NCI-H345 treated with DMSO at 0.1 percent for 48 hours (cell line): Measurements from ENCODE around the gene AGAP1.

Source experiments
- DNase-seq: peaks from one replicate; lab custom pipeline; 2025; ENCODE audit not compliant: unreplicated experiment; lab: John Stamatoyannopoulos, UW

The AGAP1 gene

GRCh38 chr2:235658351-235659174 lies 164.7 kb downstream of the AGAP1 start:
- DNase-seq, result peak; percentile 74

DNA sequence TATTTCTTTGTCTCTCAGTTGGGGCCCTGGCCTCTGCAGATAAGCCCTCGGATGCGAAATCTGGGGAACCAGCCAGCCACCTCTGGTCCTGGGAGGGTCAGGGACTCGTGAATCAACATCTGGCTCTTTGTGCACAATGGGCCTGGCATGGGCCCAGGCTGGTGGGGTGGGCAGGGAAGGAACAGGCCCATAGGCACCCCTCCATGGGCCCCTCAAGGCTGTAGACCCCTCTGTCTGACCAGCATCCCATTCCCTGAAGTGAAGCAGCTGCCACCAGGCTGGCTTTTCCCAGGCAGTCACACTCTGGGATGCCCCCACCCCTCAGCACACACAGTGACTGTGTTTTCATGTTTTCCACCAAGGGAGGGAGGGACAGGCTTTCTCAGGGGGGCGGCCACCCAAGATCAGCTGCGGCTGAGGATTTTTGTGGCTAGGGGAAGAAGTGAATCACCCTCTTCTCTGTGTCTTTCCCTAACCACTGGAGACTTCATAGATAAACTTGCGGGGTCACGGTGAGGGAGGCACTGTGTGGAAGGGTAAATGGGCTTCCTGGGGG lies 166.0 kb downstream of the AGAP1 start:
- DNase-seq, result no peak

DNA sequence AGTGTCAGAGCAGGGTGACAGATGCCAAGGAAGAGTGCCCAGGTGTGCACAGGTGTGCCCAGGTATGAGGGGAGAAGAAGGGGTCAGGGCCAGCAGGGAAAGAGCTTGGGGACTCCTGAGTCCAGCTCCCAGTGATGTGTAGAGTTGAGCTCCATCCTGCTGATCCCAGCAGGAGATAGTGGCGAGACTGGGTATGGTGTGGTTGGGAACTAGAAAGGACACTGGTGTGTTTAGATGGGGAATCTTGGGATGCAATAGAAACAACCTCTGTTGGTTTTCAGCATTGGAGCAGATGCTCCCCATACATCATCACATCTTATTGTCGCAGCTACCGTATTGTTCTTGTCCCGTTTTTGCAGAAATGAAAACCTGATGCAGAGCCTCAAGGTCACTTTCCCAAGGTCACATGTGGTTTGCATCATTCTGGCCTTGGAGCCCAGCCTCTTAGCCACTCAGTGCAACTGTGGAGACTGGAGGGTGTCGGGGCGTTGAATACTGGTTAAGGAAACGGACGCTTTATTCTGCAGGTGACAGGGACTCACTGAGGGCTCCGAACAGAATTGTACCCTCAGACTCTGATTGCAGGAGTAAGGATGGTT lies 166.7 kb downstream of the AGAP1 start:
- no peak for DNase-seq

DNA sequence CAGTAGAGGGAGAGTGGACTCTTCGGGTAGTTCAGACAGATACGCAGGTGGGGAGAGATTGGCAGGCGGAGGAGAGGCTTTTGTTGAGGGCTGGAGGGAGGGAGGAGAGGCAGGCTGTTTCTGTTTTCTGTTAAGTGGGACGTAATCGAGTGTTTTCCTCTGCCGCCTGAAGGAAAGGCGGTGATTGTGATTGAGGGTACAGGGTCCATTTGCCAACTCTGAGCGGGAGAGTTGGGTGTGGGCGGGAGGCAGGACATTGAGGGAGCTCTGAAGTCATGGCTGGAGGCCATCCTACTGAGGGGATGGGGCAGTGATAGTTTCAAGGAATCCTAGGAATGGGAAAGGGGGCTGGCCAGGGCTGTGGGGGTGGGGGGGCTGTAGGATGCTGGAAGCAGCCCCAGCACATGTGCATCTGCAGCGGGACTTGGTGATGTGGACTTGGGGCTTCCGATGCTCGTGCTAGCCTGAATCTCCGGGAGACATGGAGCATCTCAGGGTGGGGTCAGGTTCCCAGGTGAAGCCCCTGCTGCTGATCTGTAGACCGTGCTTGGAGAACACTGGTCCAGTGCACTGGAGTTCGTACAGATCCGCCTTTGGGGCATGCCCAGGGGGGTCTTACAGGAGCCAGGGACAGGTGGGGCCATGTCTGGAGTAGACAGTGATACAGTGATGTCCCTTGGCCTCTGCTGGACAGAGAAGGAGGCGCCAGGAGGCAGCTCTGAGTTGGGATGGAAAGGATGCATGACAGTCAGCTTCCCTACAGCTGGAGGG lies 167.5 kb downstream of the AGAP1 start:
- DNase-seq, result peak; percentile 19

DNA sequence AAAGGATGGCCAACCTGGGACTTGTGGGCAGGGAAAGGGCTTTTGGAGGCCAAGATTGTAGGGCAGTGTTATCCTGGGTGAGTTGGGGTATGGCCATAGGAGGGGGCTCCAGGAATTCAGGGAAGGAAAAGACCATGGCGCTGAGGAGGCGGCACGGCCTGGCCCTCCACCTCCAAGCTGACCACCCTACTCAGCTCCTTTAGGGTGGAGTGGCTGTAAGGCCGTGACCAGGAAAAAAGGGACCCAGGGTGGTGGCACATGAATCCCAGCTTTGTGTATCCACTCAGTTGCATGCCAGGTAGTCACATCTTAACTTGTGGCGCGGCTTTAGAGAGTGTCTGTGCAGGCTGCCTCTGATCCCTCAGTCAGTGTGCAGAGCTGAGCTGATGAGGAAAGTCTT lies 168.1 kb downstream of the AGAP1 start:
- DNase-seq, result no peak

DNA sequence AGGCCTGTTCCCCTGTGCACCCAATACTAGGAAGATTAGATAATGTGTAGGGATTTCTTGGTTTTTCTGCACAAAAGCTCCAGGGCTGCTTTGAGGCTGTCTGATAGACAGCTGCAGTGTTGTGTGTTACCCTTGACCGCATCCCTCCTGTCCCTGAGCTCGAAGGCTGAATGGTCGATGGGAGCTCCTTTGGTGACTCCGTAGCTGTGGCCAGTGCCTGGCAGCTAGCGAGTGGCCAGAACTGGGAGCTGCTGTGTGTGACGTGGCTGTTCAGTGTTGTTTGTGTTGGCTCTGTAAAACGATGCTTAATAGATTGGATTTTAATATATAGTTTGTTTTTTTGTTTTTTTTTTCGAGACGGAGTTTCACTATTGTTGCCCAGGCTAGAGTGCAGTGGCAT lies 170.0 kb downstream of the AGAP1 start:
- no peak for DNase-seq

GRCh38 chr2:235665661-235666212 lies 171.9 kb downstream of the AGAP1 start:
- no peak for DNase-seq

DNA sequence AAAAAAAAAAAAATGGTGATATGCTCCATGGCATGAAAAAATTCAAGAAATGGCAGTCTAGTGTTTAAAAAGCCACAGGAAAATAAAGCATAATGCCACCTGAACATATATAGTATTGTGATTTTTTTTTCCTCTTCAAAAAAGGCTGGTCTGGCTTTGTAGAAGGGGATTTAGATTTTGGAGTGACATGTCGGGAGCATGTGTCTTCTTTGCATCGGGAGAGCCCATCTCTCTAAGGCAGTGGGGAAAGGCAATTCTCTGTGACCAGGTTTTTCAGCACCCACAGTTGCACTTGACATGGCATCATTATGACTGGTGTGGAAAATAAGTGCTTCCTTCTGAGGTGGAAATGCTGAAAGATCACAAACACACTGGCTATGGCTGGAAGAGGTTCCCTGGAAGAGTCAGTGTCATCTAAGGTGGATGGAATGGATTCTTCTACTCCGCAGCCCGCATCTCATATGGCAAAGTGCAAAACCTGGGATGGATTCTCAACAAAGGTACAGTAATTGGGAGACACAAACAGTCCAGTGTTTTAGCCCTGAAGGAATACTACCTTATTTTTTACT lies 172.5 kb downstream of the AGAP1 start:
- DNase-seq, result peak; percentile 67

DNA sequence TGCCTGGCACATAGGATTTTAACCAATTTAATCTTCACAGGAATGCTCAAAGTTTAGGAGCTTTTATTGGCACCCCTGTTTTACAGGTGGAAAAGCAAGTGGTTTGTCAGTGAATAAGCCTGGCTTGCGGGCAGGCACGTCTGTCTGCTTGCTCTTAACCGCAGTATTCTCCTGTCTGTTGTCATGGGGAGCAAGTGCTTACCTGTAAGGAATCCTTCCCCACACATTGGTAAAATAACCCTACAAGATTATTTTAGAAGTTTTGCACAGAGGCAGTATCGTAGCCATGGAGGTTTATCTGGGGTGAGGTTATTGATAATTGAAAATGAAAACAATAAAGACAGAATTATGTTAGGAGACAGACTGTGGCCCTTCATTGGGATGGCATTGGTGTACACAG lies 174.9 kb downstream of the AGAP1 start:
- DNase-seq, result no peak

DNA sequence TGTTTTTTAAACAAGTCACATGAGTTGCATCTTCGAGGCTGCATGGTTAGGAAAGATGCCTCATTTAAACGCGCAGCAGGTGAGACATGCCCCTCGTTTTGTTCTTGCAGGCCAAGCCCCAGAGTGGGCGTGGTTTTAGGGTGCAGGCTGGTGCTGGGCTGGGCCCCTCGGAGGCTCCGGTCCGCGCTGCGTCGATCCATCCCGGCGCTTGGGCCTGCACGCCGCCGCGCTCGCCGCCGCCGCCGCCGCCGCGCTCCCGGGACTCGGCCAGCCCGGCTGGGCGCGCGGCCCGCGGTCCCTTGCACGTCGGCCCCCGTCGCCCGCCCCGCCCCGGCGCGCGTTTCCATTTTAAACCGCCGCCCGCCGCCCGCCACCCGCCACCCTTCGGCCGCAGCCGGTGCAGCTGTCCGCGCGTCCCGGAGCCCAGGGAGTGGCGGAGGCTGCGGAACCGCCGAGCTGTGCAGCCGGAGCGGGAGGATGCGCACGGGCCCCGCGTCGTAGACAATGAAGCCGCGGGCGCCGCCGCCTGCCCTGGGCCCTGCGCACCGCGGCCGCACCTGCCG lies 175.5 kb downstream of the AGAP1 start:
- DNase-seq, result peak; percentile 64

- peak; percentile 3 for DNase-seq
Measured at GRCh38 chr2:235669983-235670962, 176.4 kb downstream of the AGAP1 start.

GRCh38 chr2:235670974-235671787 lies 177.3 kb downstream of the AGAP1 start:
- peak; percentile 29 for DNase-seq

DNA sequence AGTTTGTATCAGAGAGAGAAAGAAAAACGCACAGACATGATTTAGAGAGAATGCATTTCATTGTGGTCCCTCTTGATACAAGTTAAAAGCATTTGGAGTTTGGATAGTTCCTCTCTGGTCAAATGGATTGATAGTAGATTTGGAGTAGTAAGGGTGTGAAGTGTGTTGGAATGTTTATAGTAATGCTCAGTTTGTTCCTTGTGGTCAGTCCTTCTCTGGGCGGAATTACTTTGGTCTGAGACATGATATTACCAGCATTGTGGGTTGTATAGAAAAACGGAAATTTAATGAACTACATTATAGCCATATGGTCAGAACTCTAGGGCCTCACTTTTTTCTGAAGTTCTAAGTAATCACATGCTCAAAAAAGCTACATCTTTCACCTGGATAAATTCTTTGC lies 178.9 kb downstream of the AGAP1 start:
- no peak for DNase-seq

GRCh38 chr2:235674146-235674545 lies 180.3 kb downstream of the AGAP1 start:
- no peak for DNase-seq

GRCh38 chr2:235674812-235675211 lies 181.0 kb downstream of the AGAP1 start:
- no peak for DNase-seq

DNA sequence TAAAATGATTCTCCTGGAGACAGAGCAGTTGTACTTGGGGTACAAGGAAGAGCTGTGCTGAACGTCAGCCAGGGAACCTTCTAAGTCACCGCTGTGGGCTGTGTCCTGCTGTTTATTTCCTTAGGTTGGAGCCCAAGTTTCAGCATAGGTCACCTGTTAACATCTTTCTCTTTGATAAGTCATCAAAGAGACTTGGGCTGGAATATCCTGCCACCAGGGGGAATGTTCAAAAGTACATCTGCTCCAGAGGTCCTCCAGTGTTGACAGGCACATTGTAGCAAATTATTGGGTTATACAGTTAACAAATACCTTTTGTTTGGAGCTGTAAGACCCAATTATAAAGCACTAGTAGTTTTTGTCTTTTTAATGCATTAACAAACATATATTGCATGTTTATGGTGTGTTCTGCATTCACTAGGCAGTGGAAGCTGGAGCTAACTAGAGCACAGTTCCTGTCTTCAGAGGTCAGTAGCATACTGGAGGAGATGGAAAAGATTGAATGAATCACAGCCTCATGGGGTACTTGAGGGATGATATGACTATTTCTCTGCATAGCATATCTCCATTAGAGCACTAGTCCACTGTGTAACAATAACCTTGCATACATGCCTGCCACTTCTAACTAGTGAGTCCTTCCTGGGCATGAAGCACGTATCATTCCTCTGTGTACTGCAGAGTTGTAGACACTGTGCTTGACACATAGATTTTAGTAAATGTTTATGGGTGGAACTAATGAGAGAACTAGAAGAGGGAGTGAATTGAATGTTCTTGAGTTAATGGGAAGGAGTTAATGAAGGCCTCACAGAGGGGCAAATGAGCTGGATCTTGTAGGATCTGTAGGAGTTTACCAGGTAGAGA lies 182.1 kb downstream of the AGAP1 start:
- DNase-seq, result no peak

DNA sequence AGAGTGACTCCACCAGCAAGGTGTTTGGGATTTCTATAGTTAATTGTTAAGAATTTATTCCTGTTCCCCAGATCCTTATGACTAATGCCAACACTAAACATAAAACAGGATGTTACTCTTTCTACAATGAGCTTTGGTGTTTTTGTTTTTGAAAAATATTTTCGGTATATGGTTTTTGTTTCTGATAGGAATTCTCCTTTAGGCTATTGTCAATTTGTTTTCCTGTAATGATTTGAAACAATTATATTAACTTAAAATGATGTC lies 182.6 kb downstream of the AGAP1 start:
- no peak for DNase-seq

GRCh38 chr2:235677276-235677788 lies 183.5 kb downstream of the AGAP1 start:
- no peak for DNase-seq
